WTC11 (cell line): Measurements from ENCODE around the gene RITA1. TPM values are rescaled to one million over a fixed set of nuclear protein-coding genes. Genes with fewer than 3 reads are reported as not detected.

ENCODE experiments used
- ATAC-seq: fragments of 200-7000 bp; cut with Tn5 transposase; 2 replicates; pipeline ENCODE4 v1.10.0; 2021; ENCODE audit warnings: mild to moderate bottlenecking, moderate library complexity
- CTCF ChIA-PET: fragments of 300-600 bp; sonication (Branson Sonifier 250); formaldehyde crosslinking; loops from one replicate; lab custom pipeline; 2021; ENCODE audit warnings: antibody characterized with exemption; lab: Charles Lee
- POLR2A ChIA-PET: fragments of 350-600 bp; sonication (Branson Sonifier 250); formaldehyde crosslinking; loops from one replicate; lab custom pipeline; 2021; ENCODE audit warnings: antibody characterized with exemption; lab: Charles Lee
- DNase-seq: peaks from one replicate; pipeline ENCODE4 v3.0.0; 2021; ENCODE audit warnings: low spot score
- H3K27ac Mint-ChIP-seq: 2 replicates; pipeline ENCODE4 v1.8.0; 2021; ENCODE audit warnings: mixed read lengths
- H3K27me3 Mint-ChIP-seq: 2 replicates; pipeline ENCODE4 v1.8.0; 2021; ENCODE audit warnings: low read depth, mild to moderate bottlenecking, moderate library complexity, mixed read lengths
- H3K36me3 Mint-ChIP-seq: 2 replicates; pipeline ENCODE4 v1.8.0; 2021; ENCODE audit warnings: mixed read lengths
- H3K4me1 Mint-ChIP-seq: 2 replicates; pipeline ENCODE4 v1.8.0; 2022; ENCODE audit warnings: mixed read lengths
- H3K4me3 Mint-ChIP-seq: 2 replicates; pipeline ENCODE4 v1.8.0; 2021; ENCODE audit warnings: mild to moderate bottlenecking, moderate library complexity, mixed read lengths
- H3K9me3 Mint-ChIP-seq: 2 replicates; pipeline ENCODE4 v1.8.0; 2021; ENCODE audit warnings: mixed read lengths
- CREB1 ChIP-seq: sonication (generic); formaldehyde crosslinking; IDR thresholded peaks from 2 replicates; pipeline ENCODE4 v1.8.0; 2023; ENCODE audit warnings: mild to moderate bottlenecking, missing genetic modification reagents
- EMX1 ChIP-seq: fragments of 250-450 bp; sonication (Bioruptor Pico); IDR thresholded peaks from 2 replicates; pipeline ENCODE4 v1.8.0; 2021; ENCODE audit warnings: mild to moderate bottlenecking
- ERG ChIP-seq: fragments of 250-450 bp; sonication (Bioruptor Pico); IDR thresholded peaks from 2 replicates; pipeline ENCODE4 v1.8.0; 2021; ENCODE audit warnings: mild to moderate bottlenecking
- FOXP1 ChIP-seq: sonication (generic); formaldehyde crosslinking; IDR thresholded peaks from 2 replicates; pipeline ENCODE4 v1.8.0; 2022; ENCODE audit warnings: missing genetic modification reagents, mild to moderate bottlenecking, moderate library complexity, borderline replicate concordance
- FOXP4 ChIP-seq: sonication (generic); formaldehyde crosslinking; IDR thresholded peaks from 2 replicates; pipeline ENCODE4 v1.8.0; 2022; ENCODE audit warnings: mild to moderate bottlenecking, missing genetic modification reagents
- GABPB1 ChIP-seq: sonication (generic); formaldehyde crosslinking; IDR thresholded peaks from 2 replicates; pipeline ENCODE4 v1.8.1; 2023; ENCODE audit warnings: mild to moderate bottlenecking, missing genetic modification reagents
- HMGA2 ChIP-seq: fragments of 250-450 bp; sonication (Bioruptor Pico); IDR thresholded peaks from 2 replicates; pipeline ENCODE4 v1.4.0; 2021; ENCODE audit warnings: mild to moderate bottlenecking, moderate library complexity
- HMGXB4 ChIP-seq: sonication (generic); formaldehyde crosslinking; IDR thresholded peaks from 2 replicates; pipeline ENCODE4 v1.8.1; 2023; ENCODE audit warnings: mild to moderate bottlenecking, moderate library complexity, missing genetic modification reagents
- JAZF1 ChIP-seq: fragments of 250-450 bp; sonication (Bioruptor Pico); IDR thresholded peaks from 2 replicates; pipeline ENCODE4 v1.9.0; 2021; ENCODE audit warnings: moderate library complexity, mild to moderate bottlenecking, inconsistent platforms
- JUN ChIP-seq: sonication (generic); formaldehyde crosslinking; IDR thresholded peaks from 2 replicates; pipeline ENCODE4 v1.8.0; 2023; ENCODE audit warnings: mild to moderate bottlenecking, missing genetic modification reagents
- MAX ChIP-seq: sonication (generic); formaldehyde crosslinking; IDR thresholded peaks from 2 replicates; pipeline ENCODE4 v1.8.0; 2022; ENCODE audit warnings: mild to moderate bottlenecking, missing genetic modification reagents
- MYBL2 ChIP-seq: sonication (generic); formaldehyde crosslinking; IDR thresholded peaks from 2 replicates; pipeline ENCODE4 v1.8.1; 2023; ENCODE audit warnings: mild to moderate bottlenecking, moderate library complexity, missing genetic modification reagents
- NFYB ChIP-seq: sonication (generic); formaldehyde crosslinking; conservative IDR thresholded peaks from 2 replicates; pipeline ENCODE4 v1.8.0; 2022; ENCODE audit warnings: low read depth, missing genetic modification reagents
- NR2C2 ChIP-seq: sonication (generic); formaldehyde crosslinking; IDR thresholded peaks from 2 replicates; pipeline ENCODE4 v1.8.0; 2022; ENCODE audit warnings: mild to moderate bottlenecking, missing genetic modification reagents
- PREB ChIP-seq: sonication (generic); formaldehyde crosslinking; IDR thresholded peaks from 2 replicates; pipeline ENCODE4 v1.8.1; 2022; ENCODE audit warnings: mild to moderate bottlenecking, missing genetic modification reagents, moderate library complexity, borderline replicate concordance
- PRRX2 ChIP-seq: fragments of 250-450 bp; sonication (Bioruptor Pico); IDR thresholded peaks from 2 replicates; pipeline ENCODE4 v1.8.0; 2021; ENCODE audit warnings: mild to moderate bottlenecking
- SMAD4 ChIP-seq: sonication (generic); formaldehyde crosslinking; IDR thresholded peaks from 2 replicates; pipeline ENCODE4 v1.8.0; 2022; ENCODE audit warnings: mild to moderate bottlenecking, missing genetic modification reagents
- TCF7 ChIP-seq: sonication (generic); formaldehyde crosslinking; IDR thresholded peaks from 2 replicates; pipeline ENCODE4 v1.8.0; 2022; ENCODE audit warnings: mild to moderate bottlenecking, low read depth, missing genetic modification reagents, moderate library complexity
- TP53 ChIP-seq: sonication (generic); formaldehyde crosslinking; IDR thresholded peaks from 2 replicates; pipeline ENCODE4 v1.8.1; 2023; ENCODE audit warnings: mild to moderate bottlenecking, missing genetic modification reagents
- USF2 ChIP-seq: sonication (generic); formaldehyde crosslinking; IDR thresholded peaks from 2 replicates; pipeline ENCODE4 v1.8.1; 2023; ENCODE audit warnings: mild to moderate bottlenecking, missing genetic modification reagents, moderate library complexity
- ZBTB21 ChIP-seq: sonication (generic); formaldehyde crosslinking; IDR thresholded peaks from 2 replicates; pipeline ENCODE4 v1.8.1; 2023; ENCODE audit warnings: mild to moderate bottlenecking, missing genetic modification reagents, borderline replicate concordance
- ZNF232 ChIP-seq: sonication (generic); formaldehyde crosslinking; IDR thresholded peaks from 2 replicates; pipeline ENCODE4 v1.8.0; 2022; ENCODE audit warnings: mild to moderate bottlenecking, missing genetic modification reagents
- ZNF423 ChIP-seq: fragments of 250-450 bp; sonication (Bioruptor Pico); IDR thresholded peaks from 2 replicates; pipeline ENCODE4 v2.1.2; 2022; ENCODE audit warnings: mild to moderate bottlenecking, moderate library complexity
- total RNA-seq: library from RNA; stranded (reverse); gene quantifications from 3 replicates; pipeline ENCODE4 v1.2.3, GENCODE V29; 2021
- TF ChIP-seq, protein P1 (sequence below): fragments of 250-450 bp; sonication (Bioruptor Pico); IDR thresholded peaks from 2 replicates; pipeline ENCODE4 v1.9.0; 2021; ENCODE audit warnings: mild to moderate bottlenecking
- TF ChIP-seq, protein P2 (sequence below): sonication (generic); formaldehyde crosslinking; IDR thresholded peaks from 2 replicates; pipeline ENCODE4 v1.8.0; 2023; ENCODE audit warnings: missing genetic modification reagents

The RITA1 gene
- total RNA-seq, 1 experiment from 2014 or later: 29.3 TPM

- TF ChIP-seq HMGXB4 (CRISPR knock-in tag): no peak
- no peak for TF ChIP-seq CREB1 (CRISPR knock-in tag)
- TF ChIP-seq TP53 (CRISPR knock-in tag): no peak
- no peak for TF ChIP-seq MAX (CRISPR knock-in tag)
- TF ChIP-seq FOXP4 (CRISPR knock-in tag): no peak
- TF ChIP-seq PREB (CRISPR knock-in tag): no peak
- TF ChIP-seq SMAD4 (CRISPR knock-in tag): no peak
- TF ChIP-seq NFYB (CRISPR knock-in tag): no peak
Observed at GRCh38 chr12:113240395-113240794, 54.9 kb downstream of the RITA1 start (continued).

DNA sequence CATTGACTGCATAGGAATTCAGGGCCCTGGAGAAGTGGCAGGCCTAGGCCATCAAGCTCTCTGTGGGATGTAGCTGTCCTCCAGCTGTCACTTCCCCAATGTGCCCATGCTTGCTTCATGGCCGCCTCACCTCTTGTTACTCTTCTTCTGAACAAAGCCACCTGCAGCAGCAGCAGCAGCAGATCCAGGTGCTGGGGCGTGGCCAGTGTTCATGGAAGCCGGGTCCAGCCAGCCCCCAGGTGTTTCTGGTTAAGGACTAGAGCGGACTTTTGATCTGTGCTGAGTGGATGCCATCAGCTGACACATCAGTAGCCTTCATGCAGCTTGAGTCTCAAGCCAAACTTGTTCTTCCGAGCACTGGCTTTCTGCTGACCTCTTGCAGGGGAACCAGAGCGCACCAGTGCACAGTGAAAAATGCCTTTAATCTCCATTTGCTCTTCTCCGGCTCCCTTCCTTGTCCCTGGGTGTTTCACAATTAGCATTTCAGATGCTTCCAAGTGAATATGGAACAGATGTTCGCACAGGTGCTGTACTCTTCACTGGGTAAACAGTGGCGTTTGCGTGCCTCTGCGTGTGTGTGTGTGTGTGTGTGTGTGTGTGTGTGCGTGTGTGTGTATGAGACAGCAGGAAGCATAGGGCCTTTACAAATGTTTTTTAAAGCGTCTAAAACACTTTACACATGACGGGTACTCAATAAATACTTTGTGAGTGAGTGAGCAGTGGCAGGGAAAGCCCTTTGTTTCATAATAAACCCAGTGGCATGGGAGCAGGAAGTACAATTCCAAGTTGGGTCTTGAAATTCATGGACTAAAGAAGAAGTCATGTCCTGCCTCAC lies 55.9 kb downstream of the RITA1 start:
- no peak overlapping the region for H3K4me3 Mint-ChIP-seq
- peaks cover 46% of the 10 kb centered on the region for H3K4me1 Mint-ChIP-seq
- no peaks in the 10 kb centered on the region for H3K27me3 Mint-ChIP-seq
- CTCF ChIA-PET: no interaction called here
- no peak for ATAC-seq
- H3K9me3 Mint-ChIP-seq: no peaks in the 10 kb centered on the region
- TF ChIP-seq, protein P1, sequence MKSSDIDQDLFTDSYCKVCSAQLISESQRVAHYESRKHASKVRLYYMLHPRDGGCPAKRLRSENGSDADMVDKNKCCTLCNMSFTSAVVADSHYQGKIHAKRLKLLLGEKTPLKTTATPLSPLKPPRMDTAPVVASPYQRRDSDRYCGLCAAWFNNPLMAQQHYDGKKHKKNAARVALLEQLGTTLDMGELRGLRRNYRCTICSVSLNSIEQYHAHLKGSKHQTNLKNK (CRISPR knock-in tag): no peak
- TF ChIP-seq JAZF1: no peak
- TF ChIP-seq ZNF423: no peak
- TF ChIP-seq ZNF232 (CRISPR knock-in tag): no peak
- no peak for TF ChIP-seq EMX1 (CRISPR knock-in tag)
- TF ChIP-seq GABPB1 (CRISPR knock-in tag): no peak
- TF ChIP-seq USF2 (CRISPR knock-in tag): no peak
- TF ChIP-seq TCF7 (CRISPR knock-in tag): no peak
- TF ChIP-seq ERG (CRISPR knock-in tag): no peak
- TF ChIP-seq PRRX2 (CRISPR knock-in tag): no peak
- no peak for TF ChIP-seq JUN (CRISPR knock-in tag)
- TF ChIP-seq NR2C2 (CRISPR knock-in tag): no peak
- no peak for TF ChIP-seq HMGA2
- TF ChIP-seq MYBL2 (CRISPR knock-in tag): no peak
- no peak for TF ChIP-seq ZBTB21 (CRISPR knock-in tag)
- TF ChIP-seq, protein P2, sequence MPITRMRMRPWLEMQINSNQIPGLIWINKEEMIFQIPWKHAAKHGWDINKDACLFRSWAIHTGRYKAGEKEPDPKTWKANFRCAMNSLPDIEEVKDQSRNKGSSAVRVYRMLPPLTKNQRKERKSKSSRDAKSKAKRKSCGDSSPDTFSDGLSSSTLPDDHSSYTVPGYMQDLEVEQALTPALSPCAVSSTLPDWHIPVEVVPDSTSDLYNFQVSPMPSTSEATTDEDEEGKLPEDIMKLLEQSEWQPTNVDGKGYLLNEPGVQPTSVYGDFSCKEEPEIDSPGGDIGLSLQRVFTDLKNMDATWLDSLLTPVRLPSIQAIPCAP (CRISPR knock-in tag): no peak
- no peak for TF ChIP-seq FOXP1 (CRISPR knock-in tag)
- TF ChIP-seq, all 79 proteins: peak for 0
- DNase-seq: no peak
- Mint-ChIP-seq H3K27ac (peak overlapping the region; percentile 49; the same call in 1 of the 2 replicates), H3K36me3 (peaks cover 29% of the 10 kb centered on the region)
- POLR2A ChIA-PET: no interaction called here
